H9 (cell line): ENCODE measurements around the gene SREBF1. TPM values are rescaled to one million over a fixed set of nuclear protein-coding genes. Genes with fewer than 3 reads are reported as not detected.
A peak's percentile ranks its signal among the peaks of the same experiment; 100 is the strongest.

Source experiments
- DNase-seq: peaks from one replicate; pipeline ENCODE4 v3.0.0-alpha.2; 2017
- H2AFZ ChIP-seq: one replicate; pipeline ENCODE4 v1.6.1; 2013; ENCODE audit warnings: mild to moderate bottlenecking, low read length, control low read depth, moderate library complexity
- H2AK5ac ChIP-seq: 2 replicates; pipeline ENCODE4 v1.6.1; 2013; ENCODE audit warnings: low read length, control low read depth, mixed read lengths; ENCODE audit not compliant: insufficient read length
- H2BK120ac ChIP-seq: one replicate; pipeline ENCODE4 v1.6.1; 2013; ENCODE audit warnings: low read depth, mild to moderate bottlenecking, low read length, control low read depth, inconsistent platforms; ENCODE audit not compliant: poor library complexity, severe bottlenecking
- H2BK12ac ChIP-seq: 2 replicates; pipeline ENCODE4 v1.6.1; 2013; ENCODE audit warnings: low read length, control low read depth, mixed read lengths, low read depth; ENCODE audit not compliant: insufficient read length
- H2BK15ac ChIP-seq: 2 replicates; pipeline ENCODE4 v1.6.1; 2013; ENCODE audit warnings: low read depth, low read length, control low read depth
- H2BK20ac ChIP-seq: one replicate; pipeline ENCODE4 v1.6.1; 2013; ENCODE audit warnings: low read depth, mild to moderate bottlenecking, low read length, control low read depth, inconsistent platforms; ENCODE audit not compliant: poor library complexity, severe bottlenecking
- H2BK5ac ChIP-seq: 2 replicates; pipeline ENCODE4 v1.6.1; 2013; ENCODE audit warnings: low read length, control low read depth, mixed read lengths; ENCODE audit not compliant: insufficient read length
- H3K14ac ChIP-seq: 2 replicates; pipeline ENCODE4 v1.6.1; 2013; ENCODE audit warnings: low read length, control low read depth; ENCODE audit not compliant: insufficient read depth
- H3K18ac ChIP-seq: 2 replicates; pipeline ENCODE4 v1.6.1; 2013; ENCODE audit warnings: low read depth, mild to moderate bottlenecking, mixed read lengths, low read length, control low read depth; ENCODE audit not compliant: insufficient read length
- H3K23ac ChIP-seq: 2 replicates; pipeline ENCODE4 v1.6.1; 2013; ENCODE audit warnings: low read length, control low read depth, mixed read lengths, low read depth; ENCODE audit not compliant: insufficient read length
- H3K23me2 ChIP-seq: 2 replicates; pipeline ENCODE4 v1.6.1; 2013; ENCODE audit warnings: low read depth, mild to moderate bottlenecking, mixed read lengths, low read length, control low read depth; ENCODE audit not compliant: insufficient read length, poor library complexity, severe bottlenecking
- H3K27ac ChIP-seq: 2 replicates; pipeline ENCODE4 v1.5.1; 2013; ENCODE audit warnings: low read length, control low read depth, mixed read lengths, low read depth; ENCODE audit not compliant: insufficient read length
- H3K27me3 ChIP-seq: 2 replicates; pipeline ENCODE4 v1.6.1; 2013; ENCODE audit warnings: low read length, control low read depth, inconsistent platforms; ENCODE audit not compliant: insufficient read depth
- H3K4ac ChIP-seq: 2 replicates; pipeline ENCODE4 v1.6.1; 2013; ENCODE audit warnings: low read depth, mild to moderate bottlenecking, control low read depth, inconsistent platforms, low read length, moderate library complexity
- H3K4me1 ChIP-seq: 2 replicates; pipeline ENCODE4 v1.6.1; 2013; ENCODE audit warnings: low read length, control low read depth, inconsistent platforms; ENCODE audit not compliant: insufficient read depth
- H3K4me2 ChIP-seq: 2 replicates; pipeline ENCODE4 v1.6.1; 2013; ENCODE audit warnings: low read length, control low read depth, mixed read lengths; ENCODE audit not compliant: insufficient read length, insufficient read depth
- H3K56ac ChIP-seq: 2 replicates; pipeline ENCODE4 v1.6.1; 2013; ENCODE audit warnings: low read depth, mild to moderate bottlenecking, mixed read lengths, low read length, control low read depth; ENCODE audit not compliant: insufficient read length
- H3K79me1 ChIP-seq: 2 replicates; pipeline ENCODE4 v1.6.1; 2013; ENCODE audit warnings: low read depth, mild to moderate bottlenecking, moderate library complexity, low read length, control low read depth, inconsistent platforms; ENCODE audit not compliant: insufficient read depth, poor library complexity, severe bottlenecking
- H3K79me2 ChIP-seq: 2 replicates; pipeline ENCODE4 v1.6.1; 2013; ENCODE audit warnings: low read length, control low read depth, inconsistent platforms; ENCODE audit not compliant: insufficient read depth
- H3K9ac ChIP-seq: 2 replicates; pipeline ENCODE4 v1.6.1; 2013; ENCODE audit warnings: low read length, control low read depth, mixed read lengths; ENCODE audit not compliant: insufficient read length; ENCODE audit errors: extremely low read depth
- H3K9me3 ChIP-seq: one replicate; pipeline ENCODE4 v1.6.1; 2013; ENCODE audit warnings: low read depth, low read length, inconsistent platforms; ENCODE audit not compliant: control insufficient read depth
- H3T11ph ChIP-seq: one replicate; pipeline ENCODE4 v1.6.1; 2013; ENCODE audit warnings: mild to moderate bottlenecking, low read length, control low read depth, inconsistent platforms
- H4K20me1 ChIP-seq: one replicate; pipeline ENCODE4 v1.6.1; 2013; ENCODE audit not compliant: control insufficient read depth, insufficient read length, insufficient read depth
- H4K5ac ChIP-seq: 2 replicates; pipeline ENCODE4 v1.6.1; 2013; ENCODE audit warnings: low read depth, mild to moderate bottlenecking, mixed read lengths, low read length, control low read depth; ENCODE audit not compliant: insufficient read length
- H4K8ac ChIP-seq: replicated peaks from 2 replicates; pipeline ENCODE4 v1.6.1; 2013; ENCODE audit warnings: low read length, control low read depth, mixed read lengths, low read depth; ENCODE audit not compliant: insufficient read length
- H4K91ac ChIP-seq: 2 replicates; pipeline ENCODE4 v1.6.1; 2013; ENCODE audit warnings: low read depth, mild to moderate bottlenecking, moderate library complexity, mixed read lengths, low read length, control low read depth; ENCODE audit not compliant: insufficient read length
- H3K27ac Mint-ChIP-seq, 3 experiments: 2 replicates in 2 of 3; 3 replicates in 1 of 3; pipeline ENCODE4 v1.8.0; 2020 to 2021; ENCODE audit warnings: mixed read lengths in 3 of 3, mild to moderate bottlenecking in 1 of 3, moderate library complexity in 1 of 3
- H3K27me3 Mint-ChIP-seq: 2 replicates; pipeline ENCODE4 v1.8.0; 2021; ENCODE audit warnings: low read depth, mild to moderate bottlenecking, moderate library complexity, mixed read lengths
- H3K36me3 Mint-ChIP-seq, 3 experiments: 2 replicates in 2 of 3; 3 replicates in 1 of 3; pipeline ENCODE4 v1.8.0; 2020 to 2021; ENCODE audit warnings: low read depth in 3 of 3, mixed read lengths in 3 of 3; ENCODE audit not compliant: insufficient read depth in 1 of 3
- H3K4me1 Mint-ChIP-seq, 2 experiments: 2 replicates each; pipeline ENCODE4 v1.8.0; 2020; ENCODE audit warnings: mixed read lengths in 2 of 2
- H3K4me3 Mint-ChIP-seq, 2 experiments: 2 replicates in 1 of 2; 3 replicates in 1 of 2; pipeline ENCODE4 v1.8.0; 2020 to 2021; ENCODE audit warnings: mild to moderate bottlenecking in 2 of 2, mixed read lengths in 2 of 2, moderate library complexity in 1 of 2
- H3K9me3 Mint-ChIP-seq, 2 experiments: 2 replicates in 1 of 2; 3 replicates in 1 of 2; pipeline ENCODE4 v1.8.0; 2020; ENCODE audit warnings: mild to moderate bottlenecking in 2 of 2, mixed read lengths in 2 of 2, moderate library complexity in 1 of 2
- CTCF ChIP-seq: fragments of 200-600 bp; sonication (generic); conservative IDR thresholded peaks from 3 replicates; pipeline ENCODE4 v1.8.0; 2021; ENCODE audit warnings: antibody characterized with exemption, mild to moderate bottlenecking
- WGBS: extraction: QIAGEN DNeasy Blood & Tissue Kit; methylation state at CpG from one replicate; pipeline ENCODE4 v1.1.7; 2013; ENCODE audit warnings: missing lambda C conversion rate, low lambda C conversion rate, mixed read lengths; ENCODE audit not compliant: insufficient read length; ENCODE audit errors: extremely low coverage; 5-methylcytosine and 5-hydroxymethylcytosine counted together
- total RNA-seq: library from RNA; stranded (reverse); gene quantifications from 2 replicates; pipeline ENCODE4 v1.2.1, GENCODE V29; 2021

Gene SREBF1
- total RNA-seq, 1 experiment from 2014 or later = 81.9 TPM

GRCh38 chr17:17859909-17860765 lies 23.4 kb upstream of the SREBF1 start:
- DNase-seq = peak; percentile 82
- no CpG with 5 or more reads among the region's 9 CpGs for WGBS
- Histone ChIP-seq H2AK5ac (no peak overlapping the region), H3K4me1 (no peaks in the 10 kb centered on the region), H3K18ac (no peak overlapping the region), H3K9me3 (no peaks in the 10 kb centered on the region), H2BK20ac (no peak overlapping the region), H3K79me2 (no peaks in the 10 kb centered on the region), H3K4ac (no peak overlapping the region), H3K27ac (no peak overlapping the region), H3K14ac (no peak overlapping the region), H3K27me3 (no peaks in the 10 kb centered on the region), H2BK120ac (no peak overlapping the region), H2BK15ac (no peak overlapping the region; the same call in 1 of the 2 replicates), H3K23ac (no peak overlapping the region), H4K91ac (no peak overlapping the region), H2AFZ (no peak overlapping the region), H2BK5ac (no peak overlapping the region), H3K9ac (no peak overlapping the region), H4K8ac (no peak overlapping the region), H3K23me2 (no peaks in the 10 kb centered on the region), H2BK12ac (no peak overlapping the region), H3K56ac (no peak overlapping the region), H3K79me1 (no peaks in the 10 kb centered on the region), H3K4me2 (no peak overlapping the region), H4K20me1 (no peaks in the 10 kb centered on the region), H4K5ac (no peak overlapping the region), H3T11ph (no peak overlapping the region)
- H3K27ac Mint-ChIP-seq = no peak overlapping the region; a peak in 1 of 7 replicates
- peak; percentile 99 for TF ChIP-seq CTCF
- H3K27me3 Mint-ChIP-seq = peaks cover 2% of the 10 kb centered on the region
- H3K4me1 Mint-ChIP-seq = peaks cover 11 to 13% of the 10 kb centered on the region in 2 experiments
- no peaks in the 10 kb centered on the region for H3K36me3 Mint-ChIP-seq
- no peak overlapping the region; a peak in 1 of 5 replicates for H3K4me3 Mint-ChIP-seq
- H3K9me3 Mint-ChIP-seq = no peaks in the 10 kb centered on the region
